ENCODE measurements around the gene PNPLA6. TPM values are rescaled to one million over a fixed set of nuclear protein-coding genes. Genes with fewer than 3 reads are reported as not detected.

Gene PNPLA6
- total and polyA plus RNA-seq, 2 experiments from 2014 or later: 66.6 to 135 TPM

DNA sequence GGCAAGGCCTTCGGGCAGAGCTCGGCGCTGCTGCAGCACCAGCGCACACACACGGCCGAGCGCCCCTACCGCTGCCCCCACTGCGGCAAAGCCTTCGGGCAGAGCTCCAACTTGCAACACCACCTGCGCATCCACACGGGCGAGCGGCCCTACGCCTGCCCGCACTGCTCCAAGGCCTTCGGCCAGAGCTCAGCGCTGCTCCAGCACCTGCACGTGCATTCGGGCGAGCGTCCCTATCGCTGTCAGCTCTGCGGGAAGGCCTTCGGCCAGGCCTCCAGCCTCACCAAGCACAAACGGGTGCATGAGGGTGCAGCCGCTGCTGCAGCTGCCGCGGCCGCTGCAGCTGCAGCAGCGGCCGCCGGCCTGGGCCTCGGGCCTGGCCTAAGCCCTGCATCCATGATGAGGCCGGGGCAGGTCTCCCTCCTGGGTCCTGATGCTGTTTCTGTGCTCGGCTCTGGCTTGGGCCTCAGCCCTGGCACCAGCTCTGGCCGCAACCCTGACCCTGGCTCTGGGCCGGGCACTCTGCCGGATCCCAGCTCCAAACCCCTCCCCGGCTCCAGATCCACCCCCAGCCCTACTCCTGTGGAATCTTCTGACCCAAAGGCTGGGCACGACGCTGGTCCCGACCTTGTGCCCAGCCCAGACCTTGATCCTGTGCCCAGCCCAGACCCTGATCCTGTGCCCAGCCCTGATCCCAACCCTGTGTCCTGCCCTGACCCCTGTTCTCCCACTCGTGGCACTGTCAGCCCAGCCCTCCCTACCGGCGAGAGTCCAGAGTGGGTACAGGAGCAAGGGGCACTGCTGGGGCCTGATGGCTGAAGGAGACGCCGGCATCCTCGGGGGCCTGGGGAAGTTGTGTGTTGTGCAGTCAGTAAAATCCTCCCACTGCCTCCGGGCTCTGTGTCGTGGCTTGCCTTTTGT lies 15.1 kb upstream of the PNPLA6 start:
- H3K4me1 ChIP-seq (ENCODE audit: insufficient read depth): peaks cover 26% of the 10 kb centered on the region
- H3K79me2 ChIP-seq (replicated peaks; ENCODE audit: insufficient read depth): peaks cover 5% of the 10 kb centered on the region
- no peaks in the 10 kb centered on the region for H3K9me2 ChIP-seq (ENCODE audit: insufficient read depth)
- TF ChIP-seq, protein P1, sequence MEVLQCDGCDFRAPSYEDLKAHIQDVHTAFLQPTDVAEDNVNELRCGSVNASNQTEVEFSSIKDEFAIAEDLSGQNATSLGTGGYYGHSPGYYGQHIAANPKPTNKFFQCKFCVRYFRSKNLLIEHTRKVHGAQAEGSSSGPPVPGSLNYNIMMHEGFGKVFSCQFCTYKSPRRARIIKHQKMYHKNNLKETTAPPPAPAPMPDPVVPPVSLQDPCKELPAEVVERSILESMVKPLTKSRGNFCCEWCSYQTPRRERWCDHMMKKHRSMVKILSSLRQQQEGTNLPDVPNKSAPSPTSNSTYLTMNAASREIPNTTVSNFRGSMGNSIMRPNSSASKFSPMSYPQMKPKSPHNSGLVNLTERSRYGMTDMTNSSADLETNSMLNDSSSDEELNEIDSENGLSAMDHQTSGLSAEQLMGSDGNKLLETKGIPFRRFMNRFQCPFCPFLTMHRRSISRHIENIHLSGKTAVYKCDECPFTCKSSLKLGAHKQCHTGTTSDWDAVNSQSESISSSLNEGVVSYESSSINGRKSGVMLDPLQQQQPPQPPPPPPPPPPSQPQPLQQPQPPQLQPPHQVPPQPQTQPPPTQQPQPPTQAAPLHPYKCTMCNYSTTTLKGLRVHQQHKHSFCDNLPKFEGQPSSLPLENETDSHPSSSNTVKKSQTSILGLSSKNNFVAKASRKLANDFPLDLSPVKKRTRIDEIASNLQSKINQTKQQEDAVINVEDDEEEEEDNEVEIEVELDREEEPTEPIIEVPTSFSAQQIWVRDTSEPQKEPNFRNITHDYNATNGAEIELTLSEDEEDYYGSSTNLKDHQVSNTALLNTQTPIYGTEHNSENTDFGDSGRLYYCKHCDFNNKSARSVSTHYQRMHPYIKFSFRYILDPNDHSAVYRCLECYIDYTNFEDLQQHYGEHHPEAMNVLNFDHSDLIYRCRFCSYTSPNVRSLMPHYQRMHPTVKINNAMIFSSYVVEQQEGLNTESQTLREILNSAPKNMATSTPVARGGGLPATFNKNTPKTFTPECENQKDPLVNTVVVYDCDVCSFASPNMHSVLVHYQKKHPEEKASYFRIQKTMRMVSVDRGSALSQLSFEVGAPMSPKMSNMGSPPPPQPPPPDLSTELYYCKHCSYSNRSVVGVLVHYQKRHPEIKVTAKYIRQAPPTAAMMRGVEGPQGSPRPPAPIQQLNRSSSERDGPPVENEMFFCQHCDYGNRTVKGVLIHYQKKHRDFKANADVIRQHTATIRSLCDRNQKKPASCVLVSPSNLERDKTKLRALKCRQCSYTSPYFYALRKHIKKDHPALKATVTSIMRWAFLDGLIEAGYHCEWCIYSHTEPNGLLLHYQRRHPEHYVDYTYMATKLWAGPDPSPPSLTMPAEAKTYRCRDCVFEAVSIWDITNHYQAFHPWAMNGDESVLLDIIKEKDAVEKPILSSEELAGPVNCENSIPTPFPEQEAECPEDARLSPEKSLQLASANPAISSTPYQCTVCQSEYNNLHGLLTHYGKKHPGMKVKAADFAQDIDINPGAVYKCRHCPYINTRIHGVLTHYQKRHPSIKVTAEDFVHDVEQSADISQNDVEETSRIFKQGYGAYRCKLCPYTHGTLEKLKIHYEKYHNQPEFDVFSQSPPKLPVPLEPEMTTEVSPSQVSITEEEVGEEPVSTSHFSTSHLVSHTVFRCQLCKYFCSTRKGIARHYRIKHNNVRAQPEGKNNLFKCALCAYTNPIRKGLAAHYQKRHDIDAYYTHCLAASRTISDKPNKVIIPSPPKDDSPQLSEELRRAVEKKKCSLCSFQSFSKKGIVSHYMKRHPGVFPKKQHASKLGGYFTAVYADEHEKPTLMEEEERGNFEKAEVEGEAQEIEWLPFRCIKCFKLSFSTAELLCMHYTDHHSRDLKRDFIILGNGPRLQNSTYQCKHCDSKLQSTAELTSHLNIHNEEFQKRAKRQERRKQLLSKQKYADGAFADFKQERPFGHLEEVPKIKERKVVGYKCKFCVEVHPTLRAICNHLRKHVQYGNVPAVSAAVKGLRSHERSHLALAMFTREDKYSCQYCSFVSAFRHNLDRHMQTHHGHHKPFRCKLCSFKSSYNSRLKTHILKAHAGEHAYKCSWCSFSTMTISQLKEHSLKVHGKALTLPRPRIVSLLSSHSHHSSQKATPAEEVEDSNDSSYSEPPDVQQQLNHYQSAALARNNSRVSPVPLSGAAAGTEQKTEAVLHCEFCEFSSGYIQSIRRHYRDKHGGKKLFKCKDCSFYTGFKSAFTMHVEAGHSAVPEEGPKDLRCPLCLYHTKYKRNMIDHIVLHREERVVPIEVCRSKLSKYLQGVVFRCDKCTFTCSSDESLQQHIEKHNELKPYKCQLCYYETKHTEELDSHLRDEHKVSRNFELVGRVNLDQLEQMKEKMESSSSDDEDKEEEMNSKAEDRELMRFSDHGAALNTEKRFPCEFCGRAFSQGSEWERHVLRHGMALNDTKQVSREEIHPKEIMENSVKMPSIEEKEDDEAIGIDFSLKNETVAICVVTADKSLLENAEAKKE (CRISPR knock-in tag; IDR thresholded peaks at IDR 0.05): no peak
- TF ChIP-seq POLR2AphosphoS5 (IDR thresholded peaks at IDR 0.05; ENCODE audit: low read depth): no peak
- no peak for TF ChIP-seq EZH2phosphoT487 (IDR thresholded peaks at IDR 0.05; ENCODE audit: unreplicated experiment)
- TF ChIP-seq, protein P2, sequence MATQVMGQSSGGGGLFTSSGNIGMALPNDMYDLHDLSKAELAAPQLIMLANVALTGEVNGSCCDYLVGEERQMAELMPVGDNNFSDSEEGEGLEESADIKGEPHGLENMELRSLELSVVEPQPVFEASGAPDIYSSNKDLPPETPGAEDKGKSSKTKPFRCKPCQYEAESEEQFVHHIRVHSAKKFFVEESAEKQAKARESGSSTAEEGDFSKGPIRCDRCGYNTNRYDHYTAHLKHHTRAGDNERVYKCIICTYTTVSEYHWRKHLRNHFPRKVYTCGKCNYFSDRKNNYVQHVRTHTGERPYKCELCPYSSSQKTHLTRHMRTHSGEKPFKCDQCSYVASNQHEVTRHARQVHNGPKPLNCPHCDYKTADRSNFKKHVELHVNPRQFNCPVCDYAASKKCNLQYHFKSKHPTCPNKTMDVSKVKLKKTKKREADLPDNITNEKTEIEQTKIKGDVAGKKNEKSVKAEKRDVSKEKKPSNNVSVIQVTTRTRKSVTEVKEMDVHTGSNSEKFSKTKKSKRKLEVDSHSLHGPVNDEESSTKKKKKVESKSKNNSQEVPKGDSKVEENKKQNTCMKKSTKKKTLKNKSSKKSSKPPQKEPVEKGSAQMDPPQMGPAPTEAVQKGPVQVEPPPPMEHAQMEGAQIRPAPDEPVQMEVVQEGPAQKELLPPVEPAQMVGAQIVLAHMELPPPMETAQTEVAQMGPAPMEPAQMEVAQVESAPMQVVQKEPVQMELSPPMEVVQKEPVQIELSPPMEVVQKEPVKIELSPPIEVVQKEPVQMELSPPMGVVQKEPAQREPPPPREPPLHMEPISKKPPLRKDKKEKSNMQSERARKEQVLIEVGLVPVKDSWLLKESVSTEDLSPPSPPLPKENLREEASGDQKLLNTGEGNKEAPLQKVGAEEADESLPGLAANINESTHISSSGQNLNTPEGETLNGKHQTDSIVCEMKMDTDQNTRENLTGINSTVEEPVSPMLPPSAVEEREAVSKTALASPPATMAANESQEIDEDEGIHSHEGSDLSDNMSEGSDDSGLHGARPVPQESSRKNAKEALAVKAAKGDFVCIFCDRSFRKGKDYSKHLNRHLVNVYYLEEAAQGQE (IDR thresholded peaks at IDR 0.05; ENCODE audit: unreplicated experiment): no peak
- TF ChIP-seq EZH2 (IDR thresholded peaks at IDR 0.05; ENCODE audit: low read depth, unreplicated experiment): no peak
- no peak for TF ChIP-seq NANOG (IDR thresholded peaks at IDR 0.05; ENCODE audit: borderline replicate concordance)
- TF ChIP-seq JUNB (IDR thresholded peaks at IDR 0.05; ENCODE audit: unreplicated experiment): no peak
- TF ChIP-seq, protein P3, sequence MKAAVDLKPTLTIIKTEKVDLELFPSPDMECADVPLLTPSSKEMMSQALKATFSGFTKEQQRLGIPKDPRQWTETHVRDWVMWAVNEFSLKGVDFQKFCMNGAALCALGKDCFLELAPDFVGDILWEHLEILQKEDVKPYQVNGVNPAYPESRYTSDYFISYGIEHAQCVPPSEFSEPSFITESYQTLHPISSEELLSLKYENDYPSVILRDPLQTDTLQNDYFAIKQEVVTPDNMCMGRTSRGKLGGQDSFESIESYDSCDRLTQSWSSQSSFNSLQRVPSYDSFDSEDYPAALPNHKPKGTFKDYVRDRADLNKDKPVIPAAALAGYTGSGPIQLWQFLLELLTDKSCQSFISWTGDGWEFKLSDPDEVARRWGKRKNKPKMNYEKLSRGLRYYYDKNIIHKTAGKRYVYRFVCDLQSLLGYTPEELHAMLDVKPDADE (IDR thresholded peaks at IDR 0.05): no peak
- no peak for TF ChIP-seq ZNF114 (CRISPR knock-in tag; IDR thresholded peaks at IDR 0.05)
- no peak for TF ChIP-seq ZNF331 (CRISPR knock-in tag; IDR thresholded peaks at IDR 0.05; ENCODE audit: low read depth)
- no peak for TF ChIP-seq STAT1 (IDR thresholded peaks at IDR 0.05; ENCODE audit: unreplicated experiment)
- TF ChIP-seq CREB1 (CRISPR knock-in tag; IDR thresholded peaks at IDR 0.05; ENCODE audit: low read depth): no peak
- H3F3A ChIP-seq (replicated peaks; ENCODE audit: low read depth): no peaks in the 10 kb centered on the region; the same call in 1 of the 2 replicates
- no peak for ATAC-seq
- H3K36me3 ChIP-seq (ENCODE audit: insufficient read depth): no peaks in the 10 kb centered on the region
- H3K4me2 ChIP-seq: no peak overlapping the region
- H3K27ac ChIP-seq (ENCODE audit: low read depth): no peak overlapping the region
- DNase-seq (ENCODE audit: low spot score): no peak
- Mint-ChIP-seq H3K27ac (no peak overlapping the region), H3K9me3 (peaks cover 3% of the 10 kb centered on the region; the same call in 2 of the 3 replicates), H3K4me3 (no peak overlapping the region), H3K27me3 (ENCODE audit: insufficient read depth, low read depth, poor library complexity) (peaks cover 14% of the 10 kb centered on the region), H3K4me1 (peaks cover 17% of the 10 kb centered on the region), H3K36me3 (ENCODE audit: low read depth) (peaks cover 16% of the 10 kb centered on the region; the same call in 2 of the 3 replicates)
- no peaks in the 10 kb centered on the region for H3K27me3 ChIP-seq (ENCODE audit: insufficient read depth)
- no peak overlapping the region for H2AFZ ChIP-seq
- no peak overlapping the region for H3K4me3 ChIP-seq
- H4K20me1 ChIP-seq (replicated peaks; ENCODE audit: insufficient read depth): no peaks in the 10 kb centered on the region
